ENCODE measurements around the gene RIN3. TPM values are rescaled to one million over a fixed set of nuclear protein-coding genes. Genes with fewer than 3 reads are reported as not detected.

Gene RIN3
- total and polyA plus RNA-seq, 2 of the 4 experiments (the other 2 are of a cell fraction): 2.5 to 11.1 TPM

DNA sequence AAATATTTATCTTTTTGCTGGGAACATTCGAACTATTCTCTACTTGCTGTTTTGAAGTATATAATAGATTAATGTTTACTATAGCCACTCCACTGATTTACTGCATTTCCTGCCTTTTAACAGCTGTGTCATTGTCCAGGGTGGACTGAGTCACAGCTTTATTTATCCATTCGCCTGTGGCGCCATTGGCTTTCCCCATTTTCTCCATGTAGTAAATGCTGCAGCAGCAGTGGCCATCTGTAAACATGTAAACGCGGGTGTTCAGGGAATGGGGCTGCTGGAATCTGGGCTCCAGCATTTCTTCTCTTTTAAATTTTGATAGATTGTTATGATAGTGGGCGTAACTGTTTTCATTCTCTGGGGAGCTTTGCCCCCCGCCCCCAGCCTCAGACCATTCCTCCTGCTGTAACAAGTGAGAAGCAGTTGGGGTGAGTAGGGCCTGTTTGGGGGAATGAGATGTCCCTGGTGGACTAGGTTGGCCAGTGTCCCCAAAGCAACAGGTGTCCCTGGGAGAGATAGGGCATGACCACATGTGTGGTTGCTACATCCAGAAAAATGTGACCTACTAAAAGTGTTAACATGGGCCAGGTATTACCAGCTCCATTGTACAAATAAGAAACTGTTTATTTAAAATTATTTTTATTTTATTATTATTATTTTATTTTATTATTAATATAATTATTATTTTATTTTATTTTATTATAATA lies 32.9 kb downstream of the RIN3 start:
- no TSS peak for BruUV-seq (replicated peaks)
- Histone ChIP-seq H2AFZ (replicated peaks; ENCODE audit: low read length, poor library complexity) (peak overlapping the region; percentile 7), H3K9me3 (ENCODE audit: control insufficient read depth, insufficient read depth, low read length) (no peaks in the 10 kb centered on the region), H4K91ac (ENCODE audit: insufficient read depth, low read depth, low read length) (peak overlapping the region; percentile 47; the same call in 1 of the 2 replicates), H2AK9ac (replicated peaks; ENCODE audit: low read depth, low read length, poor library complexity) (peak overlapping the region; percentile 82), H3K9me1 (ENCODE audit: insufficient read depth, low read length) (peaks cover 12% of the 10 kb centered on the region), H3K36me3 (ENCODE audit: control insufficient read depth, insufficient read depth, low read length) (no peaks in the 10 kb centered on the region; the same call in 1 of the 2 replicates), H2BK5ac (ENCODE audit: low read depth, low read length, poor library complexity, severe bottlenecking) (peak overlapping the region; percentile 85), H3K56ac (ENCODE audit: extremely low read depth, insufficient read depth, low read length) (peak overlapping the region; percentile 59), H3K79me1 (ENCODE audit: low read depth in 1 of 2, low read length in 2 of 2) (peaks cover 23 to 68% of the 10 kb centered on the region in 2 experiments), H4K20me1 (ENCODE audit: insufficient read depth, low read length) (peaks cover 15% of the 10 kb centered on the region; the same call in 1 of the 2 replicates), H3K4me3 (ENCODE audit: insufficient read depth, low read depth, low read length) (no peak overlapping the region), H3K18ac (ENCODE audit: low read depth, low read length) (peak overlapping the region; percentile 57; the same call in 1 of the 2 replicates), H3K14ac (replicated peaks; ENCODE audit: low read depth, low read length) (peak overlapping the region; percentile 88; the same call in 1 of the 2 replicates), H2AK5ac (ENCODE audit: low read depth, low read length) (peak overlapping the region; percentile 97), H2BK15ac (ENCODE audit: low read depth, low read length) (peak overlapping the region; percentile 98; the same call in 1 of the 3 replicates), H3K4me2 (ENCODE audit: low read depth, low read length) (peak overlapping the region; percentile 69), H3K4ac (ENCODE audit: low read depth, low read length) (peak overlapping the region; percentile 83), H2BK120ac (ENCODE audit: low read depth, low read length) (peak overlapping the region; percentile 37; the same call in 1 of the 2 replicates), H2BK20ac (ENCODE audit: low read depth, low read length) (peak overlapping the region; percentile 74), H3K23ac (ENCODE audit: low read depth, low read length) (peak overlapping the region; percentile 75), H3K4me1 (ENCODE audit: control insufficient read depth, insufficient read depth, low read length) (peaks cover 7% of the 10 kb centered on the region), H4K8ac (ENCODE audit: low read depth in 2 of 2, low read length in 2 of 2) (peak overlapping the region in 1 of 2 experiments; percentile 80; a peak in 2 of 4 replicates), H3K27me3 (ENCODE audit: control insufficient read depth, insufficient read depth, low read length) (no peaks in the 10 kb centered on the region), H4K5ac (ENCODE audit: low read depth, low read length) (no peak overlapping the region; the same call in 1 of the 2 replicates), H3K9ac (ENCODE audit: low read depth, low read length) (no peak overlapping the region), H3K27ac (ENCODE audit: insufficient read depth, low read length) (peak overlapping the region; percentile 80)
- 42% methylated on average over 2 of the region's 7 CpGs; no CpG with 5 or more reads in 1 of the 2 experiments for WGBS, 2 experiments (ENCODE audit: extremely low coverage in 2 of 2, insufficient read length in 1 of 2)
- ChIA-PET CTCF (no interaction called here), POLR2A (ENCODE audit: unreplicated experiment) (no interaction called here)
- TF ChIP-seq MAZ (IDR thresholded peaks at IDR 0.05; ENCODE audit: borderline replicate concordance, low read depth, low read length): no peak
- TF ChIP-seq NFE2L2 (IDR thresholded peaks at IDR 0.05; ENCODE audit: low read depth, low read length): peak; percentile 60; the same call in 1 of the 2 replicates
- no peak for TF ChIP-seq BHLHE40 (IDR thresholded peaks at IDR 0.05; ENCODE audit: low read depth, low read length)
- no peak for TF ChIP-seq SMC3 (IDR thresholded peaks at IDR 0.05; ENCODE audit: low read depth, low read length)
- TF ChIP-seq RCOR1 (IDR thresholded peaks at IDR 0.05; ENCODE audit: insufficient replicate concordance, low read length): no peak
- TF ChIP-seq CHD1 (IDR thresholded peaks at IDR 0.05; ENCODE audit: low read depth, low read length): no peak
- TF ChIP-seq RAD21 (IDR thresholded peaks at IDR 0.05; ENCODE audit: low read length): no peak
- peak; percentile 46; the same call in 1 of the 2 replicates for TF ChIP-seq FOS (IDR thresholded peaks at IDR 0.05; ENCODE audit: low read depth, low read length)
- no peak for TF ChIP-seq RFX5 (IDR thresholded peaks at IDR 0.05; ENCODE audit: low read depth, low read length)
- peak; percentile 17; the same call in 1 of the 2 replicates for TF ChIP-seq MAFK (IDR thresholded peaks at IDR 0.05; ENCODE audit: low read depth, low read length)
- TF ChIP-seq, protein P1, sequence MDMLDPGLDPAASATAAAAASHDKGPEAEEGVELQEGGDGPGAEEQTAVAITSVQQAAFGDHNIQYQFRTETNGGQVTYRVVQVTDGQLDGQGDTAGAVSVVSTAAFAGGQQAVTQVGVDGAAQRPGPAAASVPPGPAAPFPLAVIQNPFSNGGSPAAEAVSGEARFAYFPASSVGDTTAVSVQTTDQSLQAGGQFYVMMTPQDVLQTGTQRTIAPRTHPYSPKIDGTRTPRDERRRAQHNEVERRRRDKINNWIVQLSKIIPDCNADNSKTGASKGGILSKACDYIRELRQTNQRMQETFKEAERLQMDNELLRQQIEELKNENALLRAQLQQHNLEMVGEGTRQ (IDR thresholded peaks at IDR 0.05; ENCODE audit: low read depth, low read length): no peak
- TF ChIP-seq, protein P2, sequence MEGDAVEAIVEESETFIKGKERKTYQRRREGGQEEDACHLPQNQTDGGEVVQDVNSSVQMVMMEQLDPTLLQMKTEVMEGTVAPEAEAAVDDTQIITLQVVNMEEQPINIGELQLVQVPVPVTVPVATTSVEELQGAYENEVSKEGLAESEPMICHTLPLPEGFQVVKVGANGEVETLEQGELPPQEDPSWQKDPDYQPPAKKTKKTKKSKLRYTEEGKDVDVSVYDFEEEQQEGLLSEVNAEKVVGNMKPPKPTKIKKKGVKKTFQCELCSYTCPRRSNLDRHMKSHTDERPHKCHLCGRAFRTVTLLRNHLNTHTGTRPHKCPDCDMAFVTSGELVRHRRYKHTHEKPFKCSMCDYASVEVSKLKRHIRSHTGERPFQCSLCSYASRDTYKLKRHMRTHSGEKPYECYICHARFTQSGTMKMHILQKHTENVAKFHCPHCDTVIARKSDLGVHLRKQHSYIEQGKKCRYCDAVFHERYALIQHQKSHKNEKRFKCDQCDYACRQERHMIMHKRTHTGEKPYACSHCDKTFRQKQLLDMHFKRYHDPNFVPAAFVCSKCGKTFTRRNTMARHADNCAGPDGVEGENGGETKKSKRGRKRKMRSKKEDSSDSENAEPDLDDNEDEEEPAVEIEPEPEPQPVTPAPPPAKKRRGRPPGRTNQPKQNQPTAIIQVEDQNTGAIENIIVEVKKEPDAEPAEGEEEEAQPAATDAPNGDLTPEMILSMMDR (conservative IDR thresholded peaks at IDR 0.05; ENCODE audit: low read depth, low read length): no peak
- TF ChIP-seq POLR2A (IDR thresholded peaks at IDR 0.05; ENCODE audit: low read depth, low read length): no peak
- TF ChIP-seq, protein P3, sequence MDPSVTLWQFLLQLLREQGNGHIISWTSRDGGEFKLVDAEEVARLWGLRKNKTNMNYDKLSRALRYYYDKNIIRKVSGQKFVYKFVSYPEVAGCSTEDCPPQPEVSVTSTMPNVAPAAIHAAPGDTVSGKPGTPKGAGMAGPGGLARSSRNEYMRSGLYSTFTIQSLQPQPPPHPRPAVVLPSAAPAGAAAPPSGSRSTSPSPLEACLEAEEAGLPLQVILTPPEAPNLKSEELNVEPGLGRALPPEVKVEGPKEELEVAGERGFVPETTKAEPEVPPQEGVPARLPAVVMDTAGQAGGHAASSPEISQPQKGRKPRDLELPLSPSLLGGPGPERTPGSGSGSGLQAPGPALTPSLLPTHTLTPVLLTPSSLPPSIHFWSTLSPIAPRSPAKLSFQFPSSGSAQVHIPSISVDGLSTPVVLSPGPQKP (IDR thresholded peaks at IDR 0.05; ENCODE audit: borderline replicate concordance, low read depth, low read length): no peak
- DNase-seq (peak; percentile 82), ATAC-seq (ENCODE audit: low read depth) (peak; percentile 86)
- in situ Hi-C loops (cut with MboI; ENCODE audit: low sequenced_read_pairs) (no loop called here), dilution Hi-C loops (cut with HindIII; ENCODE audit: low sequenced_read_pairs, unreplicated experiment) (no loop called here), intact Hi-C loops (cut with micrococcal nuclease) (no loop called here)
